Spleen (tissue), 11 donors: Measurements from ENCODE around the gene MYH14. TPM values are rescaled to one million over a fixed set of nuclear protein-coding genes. Genes with fewer than 3 reads are reported as not detected.

Source experiments
- DNase-seq: peaks from one replicate; pipeline ENCODE4 v3.0.0-alpha.2; 2020
- H3K27ac ChIP-seq, 8 donors: fragments of 200-600 bp; sonication (generic) in 7 of 8; 1 replicate in 4 of 8; 2 replicates in 4 of 8; pipeline versions ENCODE4 v1.5.0 to v1.8.0; 2016 to 2021; ENCODE audit warnings: inconsistent platforms in 4 of 8, mild to moderate bottlenecking in 4 of 8, moderate library complexity in 1 of 8
- H3K27me3 ChIP-seq, 7 donors: fragments of 200-600 bp; sonication (generic) in 6 of 7; replicated peaks in 1 of 7; 1 replicate in 4 of 7; 2 replicates in 3 of 7; pipeline versions ENCODE4 v1.5.0 to v1.8.0; 2016 to 2021; ENCODE audit warnings: inconsistent platforms in 3 of 7, mild to moderate bottlenecking in 1 of 7
- H3K36me3 ChIP-seq, 6 donors: fragments of 200-600 bp; sonication (generic) in 5 of 6; 1 replicate in 4 of 6; 2 replicates in 2 of 6; pipeline versions ENCODE4 v1.5.0 to v1.8.0; 2016 to 2021; ENCODE audit warnings: inconsistent platforms in 2 of 6
- H3K4me1 ChIP-seq, 6 donors: fragments of 200-600 bp; sonication (generic) in 5 of 6; 1 replicate in 3 of 6; 2 replicates in 3 of 6; pipeline versions ENCODE4 v1.5.0 to v1.8.0; 2016 to 2021; ENCODE audit warnings: inconsistent platforms in 3 of 6
- H3K4me3 ChIP-seq, 8 donors: fragments of 200-600 bp; sonication (generic) in 7 of 8; 1 replicate in 4 of 8; 2 replicates in 4 of 8; pipeline versions ENCODE4 v1.5.0 to v1.8.0; 2016 to 2021; ENCODE audit warnings: inconsistent platforms in 4 of 8, mild to moderate bottlenecking in 4 of 8, moderate library complexity in 2 of 8
- H3K9me3 ChIP-seq, 8 donors: fragments of 200-600 bp; sonication (generic) in 7 of 8; 1 replicate in 4 of 8; 2 replicates in 4 of 8; pipeline versions ENCODE4 v1.5.0 to v1.8.0; 2016 to 2021; ENCODE audit warnings: inconsistent platforms in 4 of 8
- POLR2A ChIP-seq, 3 donors: fragments of 450-650 bp; IDR thresholded peaks; one replicate each; pipeline ENCODE4 v1.5.1; 2017; ENCODE audit warnings: antibody characterized with exemption in 3 of 3, mild to moderate bottlenecking in 1 of 3
- POLR2AphosphoS5 ChIP-seq, 3 donors: sonication (generic); formaldehyde crosslinking; IDR thresholded peaks; one replicate each; pipeline ENCODE4 v1.5.1; 2017; ENCODE audit warnings: antibody characterized with exemption in 3 of 3
- WGBS, 5 donors: extraction: QIAGEN DNeasy Blood & Tissue Kit in 3 of 5; methylation state at CpG; one replicate each; pipeline versions ENCODE4 v1.1.5 to v1.1.7; 2013 to 2018; 5-methylcytosine and 5-hydroxymethylcytosine counted together
- intact Hi-C: fragments of 100-400 bp; cut with DNase I; formaldehyde crosslinking; loops from one replicate; pipeline ENCODE4 v1.15.0; 2023; ENCODE audit warnings: low total_unique reads
- polyA plus RNA-seq, 3 donors: library from polyadenylated mRNA; stranded (reverse); fragments of 200-250 nt; gene quantifications; one replicate each; pipeline ENCODE4 v1.2.1, GENCODE V29; 2013
- total RNA-seq, 7 donors: library from RNA; depleted of rRNA in 3 of 7; stranded (reverse); fragments of >200 nt in 3 of 7; fragmentation: NEBNext Ultra II Directional in 4 of 7; extraction: Animal tissue kit (Norgen Biotek cat#: 25700) in 4 of 7; gene quantifications; one replicate each; pipeline versions ENCODE4 v1.1.0 to v1.2.1, GENCODE V29; 2016 to 2021
- TF ChIP-seq, protein P1 (sequence below), 11 experiments: fragments of 200-600 bp in 7 of 11; fragments of 450-650 bp in 4 of 11; sonication (generic) in 4 of 11; IDR thresholded peaks in 8 of 11; conservative IDR thresholded peaks in 3 of 11; 1 replicate in 7 of 11; 2 replicates in 4 of 11; pipeline versions ENCODE4 v1.4.0 to v1.8.0; 2016 to 2021; ENCODE audit warnings: antibody characterized with exemption in 11 of 11, inconsistent platforms in 4 of 11, mild to moderate bottlenecking in 1 of 11
- donor health status: healthy with polysubstance abuse.
- donor health status: DM: no; HTN: no; CAD: no; lungs with moderate emphysema.
- donor health status: DM: no; HTN: no; CAD: no.
- donor health status: Bipolar disorder and iron deficiency.
- donor health status: healthy.
- donor health status: DM: no; HTN: no; CAD: no.
- donor health status: DM: yes; HTN: yes; CAD: no.

MYH14 gene
- total and polyA plus RNA-seq, 10 donors, result 0.04 to 1.5 (median 0.28) TPM; not detected in 1

DNA sequence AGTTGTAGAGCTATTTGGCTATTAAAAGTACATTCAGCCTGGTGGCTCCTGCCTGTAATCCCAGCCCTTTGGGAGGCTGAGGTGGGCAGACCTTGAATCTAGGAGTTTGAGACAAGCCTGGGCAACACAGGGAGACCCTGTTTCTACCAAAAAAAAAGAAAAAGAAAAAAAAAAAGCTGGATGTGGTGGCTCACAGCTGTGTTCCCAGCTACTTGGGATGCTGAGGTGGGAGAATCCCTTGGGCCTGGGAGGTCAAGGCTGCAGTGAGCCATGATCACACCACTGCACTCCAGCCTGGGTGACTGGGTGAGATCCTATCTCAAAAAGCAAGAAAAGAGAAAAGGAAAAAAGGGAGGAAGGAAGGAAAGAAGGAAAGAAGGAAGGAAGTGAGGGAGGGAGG is 30.7 kb upstream of the MYH14 start:
- Histone ChIP-seq H3K27ac (peak overlapping the region in 1 of 8 donors; percentile 7), H3K36me3 (no peaks in the 10 kb centered on the region)

DNA sequence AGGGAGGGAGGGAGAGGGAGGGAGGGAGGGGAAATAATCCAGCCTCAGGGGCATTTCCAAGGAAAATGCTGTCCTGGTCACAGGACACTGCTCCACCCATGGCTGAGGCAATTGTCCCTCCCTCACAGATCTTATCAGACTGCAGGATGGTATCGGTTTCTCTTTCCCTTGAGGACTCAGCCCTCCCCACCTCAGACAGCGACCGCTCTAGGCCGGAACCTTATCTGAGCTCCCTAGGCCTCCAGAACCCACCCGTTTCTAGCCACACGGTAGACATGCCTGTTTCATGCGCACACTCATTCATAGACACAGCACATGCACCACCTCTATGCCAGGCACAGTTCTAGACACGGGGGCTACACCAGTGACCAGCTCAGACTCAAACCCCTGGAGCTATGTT is 30.3 kb upstream of the MYH14 start:
- no peak for DNase-seq
- Histone ChIP-seq H3K36me3 (no peaks in the 10 kb centered on the region), H3K4me3 (no peak overlapping the region), H3K27me3 (peaks cover 0 to 30% (median 0%) of the 10 kb centered on the region in 7 donors), H3K27ac (peak overlapping the region in 1 of 8 donors; percentile 38), H3K9me3 (peaks cover 0 to 7% (median 2%) of the 10 kb centered on the region in 8 donors), H3K4me1 (no peaks in the 10 kb centered on the region)
- TF ChIP-seq, protein P1, sequence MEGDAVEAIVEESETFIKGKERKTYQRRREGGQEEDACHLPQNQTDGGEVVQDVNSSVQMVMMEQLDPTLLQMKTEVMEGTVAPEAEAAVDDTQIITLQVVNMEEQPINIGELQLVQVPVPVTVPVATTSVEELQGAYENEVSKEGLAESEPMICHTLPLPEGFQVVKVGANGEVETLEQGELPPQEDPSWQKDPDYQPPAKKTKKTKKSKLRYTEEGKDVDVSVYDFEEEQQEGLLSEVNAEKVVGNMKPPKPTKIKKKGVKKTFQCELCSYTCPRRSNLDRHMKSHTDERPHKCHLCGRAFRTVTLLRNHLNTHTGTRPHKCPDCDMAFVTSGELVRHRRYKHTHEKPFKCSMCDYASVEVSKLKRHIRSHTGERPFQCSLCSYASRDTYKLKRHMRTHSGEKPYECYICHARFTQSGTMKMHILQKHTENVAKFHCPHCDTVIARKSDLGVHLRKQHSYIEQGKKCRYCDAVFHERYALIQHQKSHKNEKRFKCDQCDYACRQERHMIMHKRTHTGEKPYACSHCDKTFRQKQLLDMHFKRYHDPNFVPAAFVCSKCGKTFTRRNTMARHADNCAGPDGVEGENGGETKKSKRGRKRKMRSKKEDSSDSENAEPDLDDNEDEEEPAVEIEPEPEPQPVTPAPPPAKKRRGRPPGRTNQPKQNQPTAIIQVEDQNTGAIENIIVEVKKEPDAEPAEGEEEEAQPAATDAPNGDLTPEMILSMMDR (IDR thresholded peaks at IDR 0.05 in 8 of 11, conservative IDR thresholded peaks at IDR 0.05 in 3 of 11), result no peak
- TF ChIP-seq POLR2AphosphoS5 (IDR thresholded peaks at IDR 0.05) (no peak), POLR2A (IDR thresholded peaks at IDR 0.05) (no peak)
- 57 to 66% (median 65%) methylated on average over 8 of the region's 8 CpGs for WGBS, 5 donors
- intact Hi-C loops, result no loop called here

More for the DNA sequence above, 30.7 kb upstream of the MYH14 start:
- TF ChIP-seq POLR2A (IDR thresholded peaks at IDR 0.05) (no peak), POLR2AphosphoS5 (IDR thresholded peaks at IDR 0.05) (no peak)
- TF ChIP-seq, protein P1 (IDR thresholded peaks at IDR 0.05 in 8 of 11, conservative IDR thresholded peaks at IDR 0.05 in 3 of 11), result no peak
- Histone ChIP-seq H3K27me3 (peaks cover 0 to 30% (median 0%) of the 10 kb centered on the region in 7 donors), H3K4me3 (no peak overlapping the region), H3K4me1 (no peaks in the 10 kb centered on the region), H3K9me3 (peaks cover 0 to 7% (median 2%) of the 10 kb centered on the region in 8 donors)
- DNase-seq, result no peak
- intact Hi-C loops, result no loop called here

DNA sequence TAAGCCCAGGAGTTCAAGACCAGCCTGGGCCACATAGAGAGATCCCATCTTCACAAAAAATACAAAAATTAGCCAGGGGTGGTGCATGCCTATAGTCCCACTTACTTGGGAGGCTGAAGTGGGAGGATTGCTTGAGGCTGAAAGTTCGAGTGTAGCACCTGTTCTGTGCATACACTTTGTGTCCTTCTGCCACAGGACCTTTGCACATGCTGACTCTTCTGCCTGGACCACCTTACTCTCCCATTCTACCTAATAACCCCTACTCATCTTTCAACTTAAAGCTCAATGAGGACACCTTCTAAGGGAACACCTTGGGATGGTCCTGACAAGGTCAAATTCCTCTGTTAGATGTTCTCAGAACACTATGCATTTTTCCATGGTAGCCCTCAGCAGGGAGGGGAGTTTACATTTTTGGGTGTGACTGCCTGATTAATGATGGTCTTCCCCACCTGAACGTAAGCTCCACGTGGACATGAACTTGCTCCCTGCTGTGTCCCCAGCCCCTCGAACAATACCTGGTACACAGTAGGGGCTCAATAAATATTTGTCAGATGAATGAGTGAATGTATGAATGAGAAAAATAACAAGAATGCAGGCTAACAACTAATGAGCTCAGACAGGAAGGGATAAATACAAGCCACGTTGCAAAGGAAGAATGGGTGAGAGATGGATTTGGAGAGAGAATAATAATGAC is 29.2 kb upstream of the MYH14 start:
- TF ChIP-seq, protein P1 (IDR thresholded peaks at IDR 0.05 in 8 of 11, conservative IDR thresholded peaks at IDR 0.05 in 3 of 11), result no peak
- no peak for TF ChIP-seq POLR2A (IDR thresholded peaks at IDR 0.05)
- no peak for TF ChIP-seq POLR2AphosphoS5 (IDR thresholded peaks at IDR 0.05)
- Histone ChIP-seq H3K9me3 (peaks cover 0 to 7% (median 2%) of the 10 kb centered on the region in 8 donors), H3K27me3 (peaks cover 0 to 21% (median 0%) of the 10 kb centered on the region in 7 donors), H3K27ac (no peak overlapping the region), H3K4me3 (no peak overlapping the region), H3K4me1 (no peaks in the 10 kb centered on the region), H3K36me3 (no peaks in the 10 kb centered on the region)
- DNase-seq, result no peak
- intact Hi-C loops, result no loop called here
- WGBS, 5 donors, result 53 to 66% (median 57%) methylated on average over 5 of the region's 5 CpGs

DNA sequence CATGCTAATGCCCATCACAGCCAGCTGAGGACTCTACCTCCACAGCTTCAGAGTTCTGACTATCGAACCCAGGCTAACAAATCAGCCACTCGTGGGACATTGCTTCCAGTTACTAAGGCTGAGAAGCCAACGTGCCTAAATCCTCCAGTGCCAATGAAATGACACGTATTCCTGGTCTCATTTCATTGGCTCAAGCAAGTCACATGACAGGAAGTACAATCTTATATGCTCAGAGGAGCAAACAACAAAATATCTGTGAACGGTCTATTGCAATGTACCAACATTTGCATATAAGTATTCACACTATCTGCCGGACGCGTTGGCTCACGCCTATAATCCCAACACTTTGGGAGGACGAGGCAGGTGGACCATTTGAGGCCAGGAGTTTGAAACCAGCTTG is 27.5 kb upstream of the MYH14 start:
- Histone ChIP-seq H3K4me3 (no peak overlapping the region), H3K27me3 (peaks cover 0 to 36% (median 0%) of the 10 kb centered on the region in 7 donors), H3K4me1 (no peaks in the 10 kb centered on the region), H3K27ac (no peak overlapping the region), H3K9me3 (peaks cover 0 to 18% (median 2%) of the 10 kb centered on the region in 8 donors), H3K36me3 (no peaks in the 10 kb centered on the region)
- DNase-seq, result no peak
- 82 to 87% (median 84%) methylated on average over 10 of the region's 10 CpGs for WGBS, 5 donors
- intact Hi-C loops, result no loop called here
- TF ChIP-seq POLR2A (IDR thresholded peaks at IDR 0.05) (no peak), POLR2AphosphoS5 (IDR thresholded peaks at IDR 0.05) (no peak)
- TF ChIP-seq, protein P1 (IDR thresholded peaks at IDR 0.05 in 8 of 11, conservative IDR thresholded peaks at IDR 0.05 in 3 of 11), result no peak
